CD4-positive, alpha-beta T cell (primary cell): ENCODE results near the gene ITGA2. TPM values are rescaled to one million over a fixed set of nuclear protein-coding genes. Genes with fewer than 3 reads are reported as not detected.

Source experiments
- ATAC-seq: fragments of 200-7000 bp; cut with Tn5 transposase; one replicate; pipeline ENCODE4 v1.10.0; 2022; ENCODE audit warnings: mild to moderate bottlenecking; ENCODE audit not compliant: poor library complexity
- CTCF ChIA-PET: fragments of 350-600 bp; sonication (Branson Sonifier 250); formaldehyde crosslinking; loops from one replicate; lab custom pipeline; 2021; ENCODE audit warnings: antibody characterized with exemption, inconsistent platforms; lab: Charles Lee
- POLR2A ChIA-PET: fragments of 350-600 bp; sonication (Branson Sonifier 250); formaldehyde crosslinking; loops from one replicate; lab custom pipeline; 2021; ENCODE audit warnings: antibody characterized with exemption, inconsistent platforms; lab: Charles Lee
- DNase-seq, 14 experiments: peaks; one replicate each; pipeline ENCODE4 v3.0.0-alpha.2; 2013 to 2020; ENCODE audit warnings: mixed read lengths in 2 of 14
- H3K27ac ChIP-seq, 2 donors: one replicate each; pipeline versions ENCODE4 v1.5.1 to v1.7.0; 2013; ENCODE audit warnings: low read length in 2 of 2, low read depth in 1 of 2, mild to moderate bottlenecking in 1 of 2
- H3K27me3 ChIP-seq, 2 experiments: 1 replicate in 1 of 2; 2 replicates in 1 of 2; pipeline versions ENCODE4 v1.6.1 to v1.7.0; 2013; ENCODE audit warnings: low read length in 2 of 2, control low read depth in 1 of 2, mild to moderate bottlenecking in 1 of 2, moderate library complexity in 1 of 2; ENCODE audit not compliant: insufficient read depth in 2 of 2, control insufficient read depth in 1 of 2
- H3K36me3 ChIP-seq: one replicate; pipeline ENCODE4 v1.6.1; 2013; ENCODE audit warnings: low read length, control low read depth; ENCODE audit not compliant: insufficient read depth
- H3K4me1 ChIP-seq: one replicate; pipeline ENCODE4 v1.6.1; 2013; ENCODE audit warnings: low read length, control low read depth; ENCODE audit not compliant: insufficient read depth
- H3K4me3 ChIP-seq: one replicate; pipeline ENCODE4 v1.5.1; 2013; ENCODE audit warnings: mild to moderate bottlenecking, low read length, moderate library complexity
- H3K9me3 ChIP-seq, 2 experiments: 1 replicate in 1 of 2; 2 replicates in 1 of 2; pipeline versions ENCODE4 v1.6.1 to v1.7.0; 2013; ENCODE audit warnings: low read length in 2 of 2, mild to moderate bottlenecking in 2 of 2, control low read depth in 1 of 2, moderate library complexity in 1 of 2; ENCODE audit not compliant: control insufficient read depth in 1 of 2, insufficient read depth in 1 of 2
- H3K27ac Mint-ChIP-seq: one replicate; pipeline ENCODE4 v1.8.0; 2020; ENCODE audit warnings: mixed read lengths
- H3K27me3 Mint-ChIP-seq: one replicate; pipeline ENCODE4 v1.8.0; 2021; ENCODE audit warnings: mixed read lengths
- H3K36me3 Mint-ChIP-seq: one replicate; pipeline ENCODE4 v1.8.0; 2021; ENCODE audit warnings: low read depth, mixed read lengths
- H3K4me1 Mint-ChIP-seq: one replicate; pipeline ENCODE4 v1.8.0; 2021; ENCODE audit warnings: low read depth, mixed read lengths
- H3K4me3 Mint-ChIP-seq: one replicate; pipeline ENCODE4 v1.8.0; 2020; ENCODE audit warnings: mild to moderate bottlenecking, mixed read lengths
- H3K9me3 Mint-ChIP-seq: one replicate; pipeline ENCODE4 v1.8.0; 2020; ENCODE audit warnings: mixed read lengths
- CTCF ChIP-seq: fragments of 200-600 bp; IDR thresholded peaks from one replicate; pipeline ENCODE4 v1.8.0; 2022; ENCODE audit warnings: antibody characterized with exemption, mild to moderate bottlenecking
- intact Hi-C, 2 experiments: fragments of 100-400 bp; cut with DNase I in 1 of 2; cut with micrococcal nuclease in 1 of 2; formaldehyde crosslinking; loops; one replicate each; pipeline versions ENCODE4 v1.15.1 to v1.9.0; 2023 to 2025; cut with DNase I, micrococcal nuclease
- total RNA-seq, 174 experiments: library from RNA in 2 of 174; stranded (reverse) in 2 of 174; gene quantifications; one replicate each; pipeline ENCODE4 v1.2.3 and lab custom pipeline; 2021 to 2026

The ITGA2 gene
- total RNA-seq, 2 experiments from 2014 or later: 0.03 to 0.11 TPM

GRCh38 chr5:53083927-53084326, 94.8 kb downstream of the ITGA2 start:
- Mint-ChIP-seq H3K36me3 (no peaks in the 10 kb centered on the region), H3K27me3 (peaks cover 5% of the 10 kb centered on the region), H3K4me1 (peaks cover 36% of the 10 kb centered on the region), H3K4me3 (no peak overlapping the region), H3K27ac (no peak overlapping the region), H3K9me3 (no peaks in the 10 kb centered on the region)
- Histone ChIP-seq H3K4me3 (no peak overlapping the region), H3K36me3 (no peaks in the 10 kb centered on the region), H3K4me1 (peaks cover 9% of the 10 kb centered on the region), H3K27ac (no peak overlapping the region), H3K9me3 (no peaks in the 10 kb centered on the region), H3K27me3 (peaks cover 0 to 3% of the 10 kb centered on the region in 2 experiments)
- DNase-seq: no peak
- ChIA-PET CTCF (no interaction called here), POLR2A (interaction anchor here (0.7 to 0.9 kb wide), 2 partner anchors 26 to 136 kb away, joined by 3 read pairs; partner anchors contain the start of gene MOCS2)
- TF ChIP-seq CTCF: no peak
- no peak for ATAC-seq
- intact Hi-C loops: no loop called here

- POLR2A ChIA-PET: interaction anchor here (0.9 kb wide), 1 partner anchor 25 kb away, joined by 3 read pairs; the partner anchor contains the start of gene MOCS2
- CTCF ChIA-PET: no interaction called here
- H3K4me1 ChIP-seq: peaks cover 9% of the 10 kb centered on the region
- no peak for ATAC-seq
- H3K36me3 ChIP-seq: no peaks in the 10 kb centered on the region
- peaks cover 0 to 3% of the 10 kb centered on the region in 2 experiments for H3K27me3 ChIP-seq
- Mint-ChIP-seq H3K4me1 (peaks cover 44% of the 10 kb centered on the region), H3K9me3 (no peaks in the 10 kb centered on the region), H3K36me3 (no peaks in the 10 kb centered on the region), H3K4me3 (no peak overlapping the region), H3K27me3 (peaks cover 5% of the 10 kb centered on the region), H3K27ac (no peak overlapping the region)
- no peak overlapping the region for H3K27ac ChIP-seq
- H3K4me3 ChIP-seq: no peak overlapping the region
- intact Hi-C loops: loop anchor here in 1 of 2 experiments (5.0 kb wide), 1 partner anchor 47 kb away; no protein-coding TSS in a partner anchor
- H3K9me3 ChIP-seq: no peaks in the 10 kb centered on the region
- peak in 1 of 14 experiments; percentile 23 for DNase-seq
- no peak for TF ChIP-seq CTCF
These were observed 95.5 kb downstream of the ITGA2 start for GRCh38 chr5:53084546-53085255.

- no peak overlapping the region for H3K4me3 ChIP-seq
These were observed 98.0 kb downstream of the ITGA2 start for GRCh38 chr5:53087171-53087570.

More at GRCh38 chr5:53087171-53087570, 98.0 kb downstream of the ITGA2 start:
- H3K27me3 Mint-ChIP-seq: no peaks in the 10 kb centered on the region
- no peaks in the 10 kb centered on the region for H3K36me3 Mint-ChIP-seq
- ATAC-seq: no peak
- H3K9me3 Mint-ChIP-seq: no peaks in the 10 kb centered on the region
- Histone ChIP-seq H3K4me1 (peaks cover 7% of the 10 kb centered on the region), H3K36me3 (no peaks in the 10 kb centered on the region), H3K27me3 (no peaks in the 10 kb centered on the region), H3K27ac (no peak overlapping the region), H3K9me3 (no peaks in the 10 kb centered on the region)
- H3K27ac Mint-ChIP-seq: no peak overlapping the region
- intact Hi-C loops: loop anchor here in 1 of 2 experiments (5.0 kb wide), 1 partner anchor 50 kb away; no protein-coding TSS in a partner anchor
- no peak for TF ChIP-seq CTCF
- ChIA-PET CTCF (no interaction called here), POLR2A (no interaction called here)
- peaks cover 38% of the 10 kb centered on the region for H3K4me1 Mint-ChIP-seq
- no peak for DNase-seq
- H3K4me3 Mint-ChIP-seq: no peak overlapping the region
